Trophoblast cell (in vitro differentiated cells and primary cell): ENCODE data around the gene RAB11FIP3.
A peak's percentile ranks its signal among the peaks of the same experiment; 100 is the strongest.

Source experiments
- DNase-seq, 2 donors: peaks; one replicate each; pipeline ENCODE4 v3.0.0-alpha.2; 2016
- H2AFZ ChIP-seq: 2 replicates; pipeline ENCODE4 v1.6.1; 2013; ENCODE audit warnings: low read length, moderate library complexity, mild to moderate bottlenecking; ENCODE audit not compliant: insufficient read depth, poor library complexity
- H2AK5ac ChIP-seq: 2 replicates; pipeline ENCODE4 v1.6.1; 2013; ENCODE audit warnings: mild to moderate bottlenecking, low read length
- H2BK120ac ChIP-seq: 2 replicates; pipeline ENCODE4 v1.6.1; 2013; ENCODE audit warnings: low read length, mild to moderate bottlenecking, moderate library complexity; ENCODE audit not compliant: insufficient read depth, poor library complexity
- H2BK12ac ChIP-seq: 2 replicates; pipeline ENCODE4 v1.6.1; 2013; ENCODE audit warnings: mild to moderate bottlenecking, low read length, moderate library complexity
- H2BK5ac ChIP-seq: 2 replicates; pipeline ENCODE4 v1.6.1; 2013; ENCODE audit warnings: low read length, low read depth, moderate library complexity, mild to moderate bottlenecking; ENCODE audit not compliant: poor library complexity
- H3K14ac ChIP-seq: 2 replicates; pipeline ENCODE4 v1.6.1; 2013; ENCODE audit warnings: mild to moderate bottlenecking, low read length
- H3K18ac ChIP-seq: 2 replicates; pipeline ENCODE4 v1.6.1; 2013; ENCODE audit warnings: mild to moderate bottlenecking, low read length
- H3K23ac ChIP-seq: 2 replicates; pipeline ENCODE4 v1.6.1; 2013; ENCODE audit warnings: low read length
- H3K27ac ChIP-seq: 2 replicates; pipeline ENCODE4 v1.5.1; 2013; ENCODE audit warnings: low read depth, mild to moderate bottlenecking, inconsistent platforms, low read length, moderate library complexity
- H3K27me3 ChIP-seq: 2 replicates; pipeline ENCODE4 v1.6.1; 2013; ENCODE audit warnings: inconsistent platforms, mild to moderate bottlenecking, low read length, moderate library complexity; ENCODE audit not compliant: insufficient read depth
- H3K36me3 ChIP-seq, 2 experiments: 1 replicate in 1 of 2; 2 replicates in 1 of 2; pipeline ENCODE4 v1.6.1; 2013; ENCODE audit warnings: low read length in 2 of 2, mild to moderate bottlenecking in 2 of 2, moderate library complexity in 1 of 2; ENCODE audit not compliant: insufficient read depth in 2 of 2, control insufficient read depth in 1 of 2
- H3K4ac ChIP-seq: 2 replicates; pipeline ENCODE4 v1.6.1; 2013; ENCODE audit warnings: low read depth, mild to moderate bottlenecking, low read length, moderate library complexity
- H3K4me1 ChIP-seq, 2 experiments: 1 replicate in 1 of 2; 2 replicates in 1 of 2; pipeline ENCODE4 v1.6.1; 2013; ENCODE audit warnings: low read length in 2 of 2, mild to moderate bottlenecking in 2 of 2, moderate library complexity in 1 of 2; ENCODE audit not compliant: insufficient read depth in 2 of 2, control insufficient read depth in 1 of 2
- H3K4me2 ChIP-seq: 2 replicates; pipeline ENCODE4 v1.6.1; 2013; ENCODE audit warnings: inconsistent platforms, mild to moderate bottlenecking, low read length, moderate library complexity
- H3K4me3 ChIP-seq: 2 replicates; pipeline ENCODE4 v1.5.1; 2013; ENCODE audit warnings: mild to moderate bottlenecking, low read depth, low read length, inconsistent platforms
- H3K79me1 ChIP-seq: one replicate; pipeline ENCODE4 v1.6.1; 2013; ENCODE audit warnings: low read length
- H3K79me2 ChIP-seq: 2 replicates; pipeline ENCODE4 v1.6.1; 2013; ENCODE audit warnings: low read length, mild to moderate bottlenecking; ENCODE audit not compliant: control insufficient read depth, insufficient read depth, poor library complexity
- H3K9ac ChIP-seq: 2 replicates; pipeline ENCODE4 v1.6.1; 2013; ENCODE audit warnings: mild to moderate bottlenecking, low read length
- H3K9me3 ChIP-seq: 2 replicates; pipeline ENCODE4 v1.6.1; 2013; ENCODE audit warnings: low read depth, mild to moderate bottlenecking, control low read depth, inconsistent platforms, low read length; ENCODE audit not compliant: insufficient read depth
- H4K12ac ChIP-seq: 2 replicates; pipeline ENCODE4 v1.6.1; 2013; ENCODE audit warnings: low read depth, mild to moderate bottlenecking, low read length, moderate library complexity
- H4K8ac ChIP-seq: 2 replicates; pipeline ENCODE4 v1.6.1; 2013; ENCODE audit warnings: low read depth, mild to moderate bottlenecking, low read length, moderate library complexity
- H4K91ac ChIP-seq: one replicate; pipeline ENCODE4 v1.6.1; 2013; ENCODE audit warnings: low read depth, mild to moderate bottlenecking, low read length, moderate library complexity
- WGBS: extraction: QIAGEN DNeasy Blood & Tissue Kit; methylation state at CpG from one replicate; pipeline ENCODE4 v1.1.7; 2013; ENCODE audit warnings: missing lambda C conversion rate; ENCODE audit not compliant: insufficient read length, insufficient coverage; ENCODE audit errors: extremely low coverage; 5-methylcytosine and 5-hydroxymethylcytosine counted together

The RAB11FIP3 gene

GRCh38 chr16:560204-560700, 134.8 kb downstream of the RAB11FIP3 start, which contains the start of gene PRR35:
Gene PRR35 (plus strand): TSS chr16:560394. CDS start chr16:563295, 2,901 bp downstream.
- Histone ChIP-seq H2AFZ (no peak within 1 kb of the TSS), H3K9me3 (peaks cover 5% of the 10 kb centered on the region), H3K18ac (no peak within 1 kb of the TSS), H4K91ac (no peak within 1 kb of the TSS), H2BK5ac (no peak within 1 kb of the TSS), H3K79me1 (no peaks in the 10 kb centered on the region), H3K4me2 (peak within 1 kb of the TSS; percentile 44), H3K27me3 (peaks cover 36% of the 10 kb centered on the region), H3K4ac (no peak within 1 kb of the TSS), H3K23ac (no peak within 1 kb of the TSS), H3K9ac (no peak within 1 kb of the TSS), H3K36me3 (no peaks in the 10 kb centered on the region), H3K4me1 (peaks cover 5% of the 10 kb centered on the region in 2 experiments), H2BK120ac (no peak within 1 kb of the TSS), H3K14ac (no peak within 1 kb of the TSS), H4K8ac (no peak within 1 kb of the TSS), H2BK12ac (no peak within 1 kb of the TSS), H3K27ac (no peak within 1 kb of the TSS), H3K4me3 (no peak within 1 kb of the TSS), H3K79me2 (no peaks in the 10 kb centered on the region), H2AK5ac (no peak within 1 kb of the TSS), H4K12ac (no peak within 1 kb of the TSS)
- no peak for DNase-seq
- no CpG with 5 or more reads among the region's 84 CpGs for WGBS

GRCh38 chr16:560701-561412, 135.4 kb downstream of the RAB11FIP3 start:
- Histone ChIP-seq H3K14ac (no peak overlapping the region), H3K9ac (no peak overlapping the region), H3K79me2 (no peaks in the 10 kb centered on the region), H4K8ac (no peak overlapping the region), H3K79me1 (no peaks in the 10 kb centered on the region), H3K4me2 (no peak overlapping the region), H4K12ac (no peak overlapping the region), H2BK120ac (no peak overlapping the region), H2BK12ac (no peak overlapping the region), H4K91ac (no peak overlapping the region), H3K18ac (no peak overlapping the region), H3K27ac (no peak overlapping the region), H3K9me3 (peaks cover 6% of the 10 kb centered on the region), H3K23ac (no peak overlapping the region), H3K4me1 (peaks cover 11% of the 10 kb centered on the region in 2 experiments), H3K4me3 (no peak overlapping the region), H2AK5ac (no peak overlapping the region), H3K27me3 (peaks cover 36% of the 10 kb centered on the region), H2BK5ac (no peak overlapping the region), H2AFZ (no peak overlapping the region), H3K36me3 (no peaks in the 10 kb centered on the region), H3K4ac (no peak overlapping the region)
- DNase-seq: no peak
- no CpG with 5 or more reads among the region's 54 CpGs for WGBS

- Histone ChIP-seq H4K8ac (no peak overlapping the region), H2AK5ac (no peak overlapping the region), H3K14ac (no peak overlapping the region)
These were observed 136.0 kb downstream of the RAB11FIP3 start for GRCh38 chr16:561413-561794.

GRCh38 chr16:561957-562938, 136.8 kb downstream of the RAB11FIP3 start:
- no peak for DNase-seq
- Histone ChIP-seq H3K18ac (no peak overlapping the region), H3K4me2 (no peak overlapping the region), H4K8ac (no peak overlapping the region), H4K12ac (no peak overlapping the region), H3K4me1 (peaks cover 23 to 24% of the 10 kb centered on the region in 2 experiments), H3K4me3 (peak overlapping the region; percentile 38), H2BK120ac (no peak overlapping the region), H3K9me3 (peaks cover 6% of the 10 kb centered on the region), H3K27ac (no peak overlapping the region), H2BK5ac (no peak overlapping the region), H4K91ac (no peak overlapping the region), H2BK12ac (no peak overlapping the region), H3K79me1 (peaks cover 4% of the 10 kb centered on the region), H3K27me3 (peaks cover 36% of the 10 kb centered on the region), H2AK5ac (no peak overlapping the region), H3K79me2 (no peaks in the 10 kb centered on the region), H3K14ac (no peak overlapping the region), H3K23ac (no peak overlapping the region), H3K36me3 (no peaks in the 10 kb centered on the region), H3K4ac (no peak overlapping the region), H3K9ac (no peak overlapping the region), H2AFZ (no peak overlapping the region)
- WGBS: no CpG with 5 or more reads among the region's 43 CpGs

More at GRCh38 chr16:561413-561794, 136.0 kb downstream of the RAB11FIP3 start:
- Histone ChIP-seq H3K27me3 (peaks cover 36% of the 10 kb centered on the region), H3K4me3 (no peak overlapping the region), H2BK12ac (no peak overlapping the region), H3K9ac (no peak overlapping the region), H3K23ac (no peak overlapping the region), H4K12ac (no peak overlapping the region), H2BK120ac (no peak overlapping the region), H3K27ac (no peak overlapping the region), H3K79me2 (no peaks in the 10 kb centered on the region), H3K9me3 (peaks cover 6% of the 10 kb centered on the region), H3K36me3 (no peaks in the 10 kb centered on the region), H3K4ac (no peak overlapping the region), H3K79me1 (peaks cover 1% of the 10 kb centered on the region), H2AFZ (no peak overlapping the region), H4K91ac (no peak overlapping the region), H3K4me2 (no peak overlapping the region), H3K18ac (no peak overlapping the region), H3K4me1 (peaks cover 16 to 17% of the 10 kb centered on the region in 2 experiments), H2BK5ac (no peak overlapping the region)
- DNase-seq: no peak
- no CpG with 5 or more reads among the region's 15 CpGs for WGBS
